Vagina (tissue), 2 donors: Measurements from ENCODE around the gene DCTN5.

Experiments used
- POLR2A ChIP-seq, 2 donors: fragments of 450-650 bp; IDR thresholded peaks; one replicate each; pipeline ENCODE4 v1.6.1; 2017; ENCODE audit warnings: antibody characterized with exemption in 2 of 2, mild to moderate bottlenecking in 2 of 2, moderate library complexity in 2 of 2
- POLR2AphosphoS5 ChIP-seq, 2 donors: sonication (generic); formaldehyde crosslinking; IDR thresholded peaks; one replicate each; pipeline ENCODE4 v1.9.0; 2017; ENCODE audit warnings: antibody characterized with exemption in 2 of 2, mild to moderate bottlenecking in 2 of 2, low read depth in 1 of 2; ENCODE audit not compliant: insufficient read depth in 1 of 2
- TF ChIP-seq, protein P1 (sequence below), 3 experiments: fragments of 450-650 bp in 2 of 3; fragments of 200-600 bp in 1 of 3; sonication (generic) in 1 of 3; IDR thresholded peaks; one replicate each; pipeline ENCODE4 v1.5.1; 2017 to 2019; ENCODE audit warnings: antibody characterized with exemption in 3 of 3, mild to moderate bottlenecking in 2 of 3, moderate library complexity in 2 of 3

DNA sequence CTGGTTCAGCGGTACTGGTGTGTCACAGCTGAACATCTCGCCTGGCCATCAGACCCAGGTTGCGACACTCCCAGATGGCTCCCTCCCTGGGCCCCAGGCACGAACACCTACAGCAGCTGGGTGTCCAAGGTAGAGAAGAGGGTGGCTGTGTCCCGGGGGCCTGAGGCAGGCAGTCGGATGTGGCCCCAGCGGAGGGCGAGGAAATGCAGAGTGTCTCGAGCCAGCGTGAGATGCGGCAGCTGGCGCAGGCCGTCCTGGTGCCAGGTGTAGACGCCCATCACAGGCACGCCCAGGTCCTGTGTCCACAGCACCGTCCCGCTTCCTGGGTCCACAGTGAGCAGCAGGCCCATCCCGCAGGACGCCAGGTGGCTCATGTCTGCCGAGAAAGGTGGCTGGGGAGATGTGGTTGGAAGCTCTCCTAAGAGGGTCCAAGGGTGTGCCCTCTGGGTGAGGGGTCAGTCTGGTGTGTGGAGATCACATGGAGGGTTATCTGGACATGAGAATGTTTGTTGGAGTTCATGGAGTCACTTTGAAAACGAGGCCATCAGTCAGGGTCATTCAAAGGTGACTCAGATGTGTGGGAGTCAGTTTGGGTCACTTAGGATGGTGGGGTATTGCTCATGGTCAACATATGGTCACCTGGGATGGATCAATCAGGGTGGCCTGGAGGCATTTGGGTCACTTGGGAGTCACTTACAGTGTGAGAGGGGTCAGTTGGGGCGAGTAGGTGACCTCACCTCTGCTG, 63.7 kb downstream of the DCTN5 start:
- TF ChIP-seq, protein P1, sequence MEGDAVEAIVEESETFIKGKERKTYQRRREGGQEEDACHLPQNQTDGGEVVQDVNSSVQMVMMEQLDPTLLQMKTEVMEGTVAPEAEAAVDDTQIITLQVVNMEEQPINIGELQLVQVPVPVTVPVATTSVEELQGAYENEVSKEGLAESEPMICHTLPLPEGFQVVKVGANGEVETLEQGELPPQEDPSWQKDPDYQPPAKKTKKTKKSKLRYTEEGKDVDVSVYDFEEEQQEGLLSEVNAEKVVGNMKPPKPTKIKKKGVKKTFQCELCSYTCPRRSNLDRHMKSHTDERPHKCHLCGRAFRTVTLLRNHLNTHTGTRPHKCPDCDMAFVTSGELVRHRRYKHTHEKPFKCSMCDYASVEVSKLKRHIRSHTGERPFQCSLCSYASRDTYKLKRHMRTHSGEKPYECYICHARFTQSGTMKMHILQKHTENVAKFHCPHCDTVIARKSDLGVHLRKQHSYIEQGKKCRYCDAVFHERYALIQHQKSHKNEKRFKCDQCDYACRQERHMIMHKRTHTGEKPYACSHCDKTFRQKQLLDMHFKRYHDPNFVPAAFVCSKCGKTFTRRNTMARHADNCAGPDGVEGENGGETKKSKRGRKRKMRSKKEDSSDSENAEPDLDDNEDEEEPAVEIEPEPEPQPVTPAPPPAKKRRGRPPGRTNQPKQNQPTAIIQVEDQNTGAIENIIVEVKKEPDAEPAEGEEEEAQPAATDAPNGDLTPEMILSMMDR (IDR thresholded peaks at IDR 0.05), result no peak
- no peak for TF ChIP-seq POLR2AphosphoS5 (IDR thresholded peaks at IDR 0.05; ENCODE audit: insufficient read depth in 1 of 2, low read depth in 1 of 2)
- TF ChIP-seq POLR2A (IDR thresholded peaks at IDR 0.05), result no peak
